ENCODE data around the gene BCAT1. TPM values are rescaled to one million over a fixed set of nuclear protein-coding genes. Genes with fewer than 3 reads are reported as not detected.

BCAT1 gene
- polyA plus RNA-seq (ENCODE audit: insufficient read length in 12 of 12) = 100 to 1,000 TPM in 1 of 12 donors, 10 to 100 TPM in 11; 32.8 to 156 (median 51.2) TPM
- long read RNA-seq, donor 1, full-length matches to known transcripts = 1 of 1 reads
- long read RNA-seq, donor 1, partial matches to known transcripts = 0 of 1 reads
- long read RNA-seq, donor 1, other reads (novel, unspliced or antisense) = 0 of 1 reads
- long read RNA-seq, donor 2, full-length matches to known transcripts = 15 of 15 reads
- long read RNA-seq, donor 2, partial matches to known transcripts = 0 of 15 reads
- long read RNA-seq, donor 2, other reads (novel, unspliced or antisense) = 0 of 15 reads
- long read RNA-seq, donor 3, full-length matches to known transcripts = 6 of 6 reads
- long read RNA-seq, donor 3, partial matches to known transcripts = 0 of 6 reads
- long read RNA-seq, donor 3, other reads (novel, unspliced or antisense) = 0 of 6 reads
- long read RNA-seq, donor 4 = 0 reads
- long read RNA-seq, donor 5 = 0 reads
- long read RNA-seq, donor 6, full-length matches to known transcripts = 6 of 6 reads
- long read RNA-seq, donor 6, partial matches to known transcripts = 0 of 6 reads
- long read RNA-seq, donor 6, other reads (novel, unspliced or antisense) = 0 of 6 reads
- long read RNA-seq, donor 7, transcript BCAT1-203 (2 exons, 521 nt) = major isoform, 5 of 5 reads
- long read RNA-seq, donor 7, partial matches to known transcripts = 0 of 5 reads
- long read RNA-seq, donor 7, other reads (novel, unspliced or antisense) = 0 of 5 reads
- long read RNA-seq, donor 8, full-length matches to known transcripts = 14 of 14 reads
- long read RNA-seq, donor 8, partial matches to known transcripts = 0 of 14 reads
- long read RNA-seq, donor 8, other reads (novel, unspliced or antisense) = 0 of 14 reads
- long read RNA-seq, donor 9, full-length matches to known transcripts = 7 of 7 reads
- long read RNA-seq, donor 9, partial matches to known transcripts = 0 of 7 reads
- long read RNA-seq, donor 9, other reads (novel, unspliced or antisense) = 0 of 7 reads
- long read RNA-seq, donor 10, full-length matches to known transcripts = 6 of 6 reads
- long read RNA-seq, donor 10, partial matches to known transcripts = 0 of 6 reads
- long read RNA-seq, donor 10, other reads (novel, unspliced or antisense) = 0 of 6 reads
- long read RNA-seq, donor 11, full-length matches to known transcripts = 13 of 13 reads
- long read RNA-seq, donor 11, partial matches to known transcripts = 0 of 13 reads
- long read RNA-seq, donor 11, other reads (novel, unspliced or antisense) = 0 of 13 reads

GRCh38 chr12:24948757-24949722 is at the start of gene BCAT1:
TSS of gene BCAT1 (minus strand) at chr12:24949101. CDS start at chr12:24948932, 169 bp downstream.
- DNase-seq = peak; percentile 81

- no peak for DNase-seq
Observed at GRCh38 chr12:24997970-24998582, 49.2 kb upstream of the BCAT1 start.

- no peak for DNase-seq
Observed at GRCh38 chr12:24997496-24997895, 48.6 kb upstream of the BCAT1 start.

- no peak for DNase-seq
Observed at GRCh38 chr12:24996820-24997219, 47.9 kb upstream of the BCAT1 start.

- no peak for DNase-seq
Observed at GRCh38 chr12:24996102-24996797, 47.3 kb upstream of the BCAT1 start.

GRCh38 chr12:24993793-24994192 is 44.9 kb upstream of the BCAT1 start:
- no peak for DNase-seq

GRCh38 chr12:24991209-24992049 is 42.5 kb upstream of the BCAT1 start:
- peak; percentile 43 for DNase-seq

GRCh38 chr12:24989216-24989615 is 40.3 kb upstream of the BCAT1 start:
- DNase-seq = no peak

- no peak for DNase-seq
Observed at GRCh38 chr12:24982250-24982649, 33.3 kb upstream of the BCAT1 start.

- no peak for DNase-seq
Observed at GRCh38 chr12:24979976-24980730, 31.3 kb upstream of the BCAT1 start.

- DNase-seq = no peak
Observed at GRCh38 chr12:24979329-24979728, 30.4 kb upstream of the BCAT1 start.

GRCh38 chr12:24977711-24978110 is 28.8 kb upstream of the BCAT1 start:
- no peak for DNase-seq

- no peak for DNase-seq
Observed at GRCh38 chr12:24977060-24977459, 28.2 kb upstream of the BCAT1 start.

GRCh38 chr12:24975425-24975824 is 26.5 kb upstream of the BCAT1 start:
- DNase-seq = no peak

GRCh38 chr12:24974216-24974615 is 25.3 kb upstream of the BCAT1 start:
- DNase-seq = no peak

GRCh38 chr12:24972078-24972477 is 23.2 kb upstream of the BCAT1 start:
- DNase-seq = no peak

- DNase-seq = no peak
Observed at GRCh38 chr12:24970177-24970576, 21.3 kb upstream of the BCAT1 start.
